SJCRH30 (cell line): ENCODE results near the gene GAS6. TPM values are rescaled to one million over a fixed set of nuclear protein-coding genes. Genes with fewer than 3 reads are reported as not detected.
"Not testable (repeated sequence)": the region's sequence is repeated elsewhere in the genome, so short reads cannot be mapped to it uniquely, and the experiment has no call there.

Source experiments
- DNase-seq, 2 experiments: peaks; one replicate each; pipeline ENCODE4 v3.0.0-alpha.2; 2015 to 2020
- H3K27ac ChIP-seq: fragments of 250-450 bp; sonication (Bioruptor Pico); 2 replicates; pipeline ENCODE4 v1.5.1; 2020; ENCODE audit warnings: mild to moderate bottlenecking, moderate library complexity
- H3K27me3 ChIP-seq: fragments of 250-450 bp; sonication (Bioruptor Pico); 2 replicates; pipeline ENCODE4 v1.5.1; 2020; ENCODE audit warnings: mild to moderate bottlenecking, moderate library complexity
- H3K36me3 ChIP-seq: fragments of 250-450 bp; sonication (Bioruptor Pico); 2 replicates; pipeline ENCODE4 v1.5.1; 2020; ENCODE audit warnings: mild to moderate bottlenecking, moderate library complexity
- H3K4me1 ChIP-seq: fragments of 250-450 bp; sonication (Bioruptor Pico); 2 replicates; pipeline ENCODE4 v1.5.1; 2020; ENCODE audit warnings: mild to moderate bottlenecking, moderate library complexity
- H3K4me3 ChIP-seq: fragments of 250-450 bp; sonication (Bioruptor Pico); 2 replicates; pipeline ENCODE4 v1.5.1; 2020; ENCODE audit warnings: mild to moderate bottlenecking, moderate library complexity
- H3K9me3 ChIP-seq: fragments of 250-450 bp; sonication (Bioruptor Pico); replicated peaks from 2 replicates; pipeline ENCODE4 v1.5.1; 2020; ENCODE audit warnings: mild to moderate bottlenecking, moderate library complexity
- total RNA-seq: library from RNA; depleted of rRNA; stranded (reverse); fragments of >200 nt; shearing (Covaris generic); gene quantifications from 2 replicates; pipeline ENCODE4 v1.2.3, GENCODE V29; 2014

GAS6 gene
- total RNA-seq, 1 experiment from 2014 or later = 0.14 TPM

DNA sequence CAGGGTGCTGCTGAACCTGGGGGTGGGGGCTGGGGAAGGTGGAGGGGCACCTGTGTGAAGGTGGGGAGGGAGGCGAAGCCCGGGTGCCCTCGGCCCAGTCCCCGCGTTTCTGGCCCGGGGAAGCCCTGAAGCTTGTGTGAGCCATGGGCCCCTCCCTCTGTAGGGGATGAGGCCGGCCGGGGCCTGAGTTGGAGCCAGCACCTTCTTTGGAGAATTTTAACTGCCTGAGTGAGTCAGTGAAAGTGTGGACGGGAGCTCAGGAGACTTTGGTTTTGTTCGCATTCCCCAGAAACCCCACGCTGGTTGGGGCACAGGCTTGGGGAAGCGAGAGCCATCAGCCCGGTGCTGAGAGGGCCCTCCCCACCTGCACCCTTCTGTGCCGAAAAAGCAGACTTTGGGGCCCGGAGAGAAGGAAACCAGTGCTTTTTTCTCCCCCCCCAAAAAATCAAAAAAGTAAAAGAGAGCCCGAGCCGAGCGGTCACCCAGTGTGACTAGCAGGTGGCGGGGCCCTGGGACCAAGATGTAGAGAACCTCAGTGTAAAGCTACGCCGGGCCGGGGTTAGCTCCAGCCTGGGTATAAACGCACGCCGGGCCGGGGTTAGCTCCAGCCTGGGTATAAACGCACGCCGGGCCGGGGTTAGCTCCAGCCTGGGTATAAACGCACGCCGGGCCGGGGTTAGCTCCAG lies 59.7 kb downstream of the GAS6 start:
- H3K4me1 ChIP-seq = peaks cover 3% of the 10 kb centered on the region; the same call in 1 of the 2 replicates
- H3K27ac ChIP-seq = no peak overlapping the region
- DNase-seq = no peak
- no peaks in the 10 kb centered on the region for H3K36me3 ChIP-seq
- no peaks in the 10 kb centered on the region for H3K27me3 ChIP-seq
- H3K4me3 ChIP-seq = no peak overlapping the region
- H3K9me3 ChIP-seq = no peaks in the 10 kb centered on the region

GRCh38 chr13:113803409-113804016 lies 60.4 kb downstream of the GAS6 start:
- H3K27me3 ChIP-seq = no peaks in the 10 kb centered on the region
- H3K4me3 ChIP-seq = no peak overlapping the region
- H3K27ac ChIP-seq = no peak overlapping the region
- H3K4me1 ChIP-seq = peaks cover 3% of the 10 kb centered on the region; the same call in 1 of the 2 replicates
- DNase-seq = no peak
- no peaks in the 10 kb centered on the region for H3K9me3 ChIP-seq
- no peaks in the 10 kb centered on the region for H3K36me3 ChIP-seq

GRCh38 chr13:113802761-113803160 lies 61.1 kb downstream of the GAS6 start:
- Histone ChIP-seq H3K36me3 (no peaks in the 10 kb centered on the region), H3K4me1 (peaks cover 3% of the 10 kb centered on the region; the same call in 1 of the 2 replicates), H3K27me3 (no peaks in the 10 kb centered on the region), H3K4me3 (no peak overlapping the region), H3K9me3 (no peaks in the 10 kb centered on the region), H3K27ac (no peak overlapping the region)
- DNase-seq = no peak

DNA sequence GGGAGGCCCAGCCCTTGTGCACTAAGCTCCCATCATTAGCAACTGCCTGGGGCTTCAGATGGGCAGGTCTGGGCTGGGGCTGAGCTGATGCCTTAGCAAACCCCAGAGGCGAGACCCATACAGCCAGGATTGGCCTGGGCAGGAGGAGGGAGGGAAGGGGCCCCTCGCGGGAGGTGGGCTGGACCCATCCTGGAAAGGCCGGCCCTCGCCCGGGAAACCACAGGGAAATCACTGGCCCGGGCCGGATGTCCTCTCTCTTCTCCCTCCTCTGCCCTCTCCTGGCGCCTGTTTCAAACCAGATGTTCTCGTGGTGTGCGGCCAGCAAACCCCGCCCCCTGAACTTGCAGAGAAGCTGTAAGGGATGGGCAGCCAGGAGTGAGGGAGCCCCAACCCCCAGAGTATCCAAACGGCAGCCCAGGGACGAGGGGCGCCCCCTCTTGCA lies 61.8 kb downstream of the GAS6 start:
- Histone ChIP-seq H3K4me3 (no peak overlapping the region), H3K9me3 (no peaks in the 10 kb centered on the region), H3K27me3 (no peaks in the 10 kb centered on the region), H3K36me3 (no peaks in the 10 kb centered on the region), H3K4me1 (peaks cover 3% of the 10 kb centered on the region; the same call in 1 of the 2 replicates), H3K27ac (no peak overlapping the region)
- DNase-seq = peak; percentile 77 to 80

GRCh38 chr13:113801289-113801961 lies 62.5 kb downstream of the GAS6 start:
- no peak overlapping the region for H3K27ac ChIP-seq
- H3K27me3 ChIP-seq = no peaks in the 10 kb centered on the region
- no peaks in the 10 kb centered on the region for H3K36me3 ChIP-seq
- H3K4me3 ChIP-seq = no peak overlapping the region
- no peaks in the 10 kb centered on the region for H3K9me3 ChIP-seq
- no peak for DNase-seq
- H3K4me1 ChIP-seq = peaks cover 3% of the 10 kb centered on the region; the same call in 1 of the 2 replicates

GRCh38 chr13:113800576-113800926 lies 63.3 kb downstream of the GAS6 start:
- Histone ChIP-seq H3K4me3 (no peak overlapping the region), H3K4me1 (peaks cover 3% of the 10 kb centered on the region; the same call in 1 of the 2 replicates), H3K27ac (no peak overlapping the region), H3K27me3 (no peaks in the 10 kb centered on the region), H3K9me3 (no peaks in the 10 kb centered on the region), H3K36me3 (no peaks in the 10 kb centered on the region)
- no peak for DNase-seq

DNA sequence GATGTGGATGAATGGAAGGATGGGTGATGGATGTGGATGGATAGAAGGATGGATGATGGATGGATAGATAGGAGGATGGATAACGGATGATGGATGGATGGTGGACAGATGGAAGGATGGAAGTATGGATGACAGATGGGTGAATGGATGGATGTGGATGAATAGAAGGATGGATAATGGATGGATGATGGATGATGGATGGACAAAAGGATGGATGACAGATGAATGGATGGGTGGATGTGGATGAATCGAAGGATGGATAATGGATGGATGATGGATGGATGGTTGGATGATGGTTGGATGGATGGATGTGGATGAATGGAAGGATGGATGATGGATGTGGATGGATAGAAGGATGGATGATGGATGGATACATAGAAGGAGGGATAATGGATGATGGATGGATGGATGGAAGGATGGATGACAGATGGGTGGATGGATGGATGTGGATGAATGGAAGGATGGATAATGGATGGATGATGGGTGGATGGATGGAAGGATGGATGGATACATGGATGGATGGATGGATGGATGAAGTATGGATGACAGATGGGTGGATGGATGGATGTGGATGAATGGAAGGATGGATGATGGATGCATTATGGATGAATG lies 65.6 kb downstream of the GAS6 start:
- Histone ChIP-seq H3K27me3 (no peaks in the 10 kb centered on the region), H3K27ac (no peak overlapping the region), H3K9me3 (no peaks in the 10 kb centered on the region), H3K4me1 (peaks cover 3% of the 10 kb centered on the region; the same call in 1 of the 2 replicates), H3K36me3 (no peaks in the 10 kb centered on the region), H3K4me3 (no peak overlapping the region)
- no peak for DNase-seq

GRCh38 chr13:113796964-113797676 lies 66.8 kb downstream of the GAS6 start:
- Histone ChIP-seq H3K27me3 (no peaks in the 10 kb centered on the region), H3K4me1 (peaks cover 3% of the 10 kb centered on the region; the same call in 1 of the 2 replicates), H3K9me3 (no peaks in the 10 kb centered on the region), H3K4me3 (no peak overlapping the region), H3K36me3 (no peaks in the 10 kb centered on the region), H3K27ac (no peak overlapping the region)
- no peak for DNase-seq

- no peaks in the 10 kb centered on the region for H3K27me3 ChIP-seq
- H3K4me1 ChIP-seq = no peaks in the 10 kb centered on the region
- no peaks in the 10 kb centered on the region for H3K36me3 ChIP-seq
- DNase-seq = no peak
- no peaks in the 10 kb centered on the region for H3K9me3 ChIP-seq
- no peak overlapping the region for H3K4me3 ChIP-seq
- no peak overlapping the region for H3K27ac ChIP-seq
These were observed 67.5 kb downstream of the GAS6 start for GRCh38 chr13:113796211-113796963.

DNA sequence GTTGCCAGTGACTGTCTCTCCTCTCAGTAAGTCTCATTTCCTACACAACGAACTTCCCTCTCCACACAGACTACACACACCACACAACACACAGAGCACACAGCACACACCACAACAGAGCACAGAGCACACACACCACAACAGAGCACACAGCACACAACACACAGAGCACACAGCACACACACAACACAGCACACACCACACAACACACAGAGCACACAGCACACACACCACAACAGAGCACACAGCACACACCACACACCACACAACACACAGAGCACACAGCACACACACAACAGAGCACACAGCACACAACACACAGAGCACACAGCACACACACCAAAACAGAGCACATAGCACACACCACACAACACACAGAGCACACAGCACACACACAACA lies 68.5 kb downstream of the GAS6 start:
- H3K4me1 ChIP-seq, DNase-seq, H3K9me3 ChIP-seq: not testable (repeated sequence)

DNA sequence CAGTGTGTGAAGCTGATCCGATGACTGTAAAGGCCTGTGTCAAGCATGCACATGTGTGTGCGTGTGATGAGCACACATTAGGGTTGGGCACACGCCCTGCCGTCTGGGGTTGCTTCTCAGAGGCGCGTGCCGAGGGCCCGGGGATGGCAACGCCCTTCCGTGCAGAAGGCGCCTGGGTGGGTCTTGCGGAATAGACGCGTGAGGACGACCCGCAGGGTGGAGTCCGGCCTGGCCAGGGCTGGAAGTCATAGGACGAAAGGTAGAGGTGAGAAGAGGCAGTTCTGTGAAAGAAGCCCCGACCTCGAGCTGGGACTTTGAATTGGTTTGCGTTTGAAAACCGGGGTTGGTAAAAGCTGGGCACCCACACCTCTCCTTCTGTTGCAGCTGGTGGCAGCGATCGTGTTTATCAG lies 69.1 kb downstream of the GAS6 start:
- no peaks in the 10 kb centered on the region for H3K4me1 ChIP-seq
- no peak for DNase-seq
- no peaks in the 10 kb centered on the region for H3K36me3 ChIP-seq
- no peak overlapping the region for H3K27ac ChIP-seq
- H3K9me3 ChIP-seq = no peaks in the 10 kb centered on the region
- no peaks in the 10 kb centered on the region for H3K27me3 ChIP-seq
- H3K4me3 ChIP-seq = no peak overlapping the region

More for the DNA sequence above, 68.5 kb downstream of the GAS6 start:
- not testable (repeated sequence) for H3K27me3 ChIP-seq, H3K27ac ChIP-seq, H3K4me3 ChIP-seq, H3K36me3 ChIP-seq

GRCh38 chr13:113794086-113794485 lies 69.8 kb downstream of the GAS6 start:
- H3K9me3 ChIP-seq = no peaks in the 10 kb centered on the region
- no peak for DNase-seq
- no peak overlapping the region for H3K27ac ChIP-seq
- no peaks in the 10 kb centered on the region for H3K27me3 ChIP-seq
- no peak overlapping the region for H3K4me3 ChIP-seq
- no peaks in the 10 kb centered on the region for H3K36me3 ChIP-seq
- H3K4me1 ChIP-seq = no peaks in the 10 kb centered on the region

GRCh38 chr13:113793718-113794085 lies 70.2 kb downstream of the GAS6 start:
- no peak overlapping the region for H3K4me3 ChIP-seq
- no peaks in the 10 kb centered on the region for H3K36me3 ChIP-seq
- H3K27ac ChIP-seq = no peak overlapping the region
- DNase-seq = no peak
- H3K4me1 ChIP-seq = no peaks in the 10 kb centered on the region
- H3K27me3 ChIP-seq = no peaks in the 10 kb centered on the region
- H3K9me3 ChIP-seq = no peaks in the 10 kb centered on the region
